ENCODE data around the gene TRIM63. TPM values are rescaled to one million over a fixed set of nuclear protein-coding genes. Genes with fewer than 3 reads are reported as not detected.

TRIM63 gene
- total RNA-seq, 1 experiment from 2014 or later = not detected

GRCh38 chr1:26111530-26112406, 44.3 kb upstream of the TRIM63 start, which contains the start of gene PDIK1L:
PDIK1L (plus strand) TSS chr1:26111824; CDS start chr1:26114309, 2,485 bp downstream.
- peak within 1 kb of the TSS; percentile 58 for H3K27ac ChIP-seq (ENCODE audit: insufficient read length, low read depth, low read length)
- no peak within 1 kb of the TSS for H3K4ac ChIP-seq (ENCODE audit: low read depth, low read length)
- H3K9me3 Mint-ChIP-seq = peaks cover 0 to 2% of the 10 kb centered on the region in 2 experiments; a peak in 1 of 5 replicates
- H2AFZ ChIP-seq (ENCODE audit: low read length) = peak within 1 kb of the TSS; percentile 41
- H4K8ac ChIP-seq (replicated peaks; ENCODE audit: insufficient read length, low read depth, low read length) = no peak within 1 kb of the TSS
- no peak within 1 kb of the TSS for H2BK12ac ChIP-seq (ENCODE audit: insufficient read length, low read depth, low read length)
- H2BK5ac ChIP-seq (ENCODE audit: insufficient read length, low read length) = no peak within 1 kb of the TSS
- no peak for TF ChIP-seq CTCF (conservative IDR thresholded peaks at IDR 0.05)
- H3K14ac ChIP-seq (ENCODE audit: insufficient read depth, low read length) = peak within 1 kb of the TSS; percentile 91
- no peak within 1 kb of the TSS for H3K56ac ChIP-seq (ENCODE audit: insufficient read length, low read depth, low read length)
- H3K4me2 ChIP-seq (ENCODE audit: insufficient read depth, insufficient read length, low read length) = peak within 1 kb of the TSS; percentile 93
- peaks cover 16% of the 10 kb centered on the region for H3K27me3 Mint-ChIP-seq (ENCODE audit: low read depth)
- H3K27ac Mint-ChIP-seq = peak within 1 kb of the TSS; percentile 84 to 98 (median 98)
- no peak within 1 kb of the TSS for H4K91ac ChIP-seq (ENCODE audit: insufficient read length, low read depth, low read length)
- H2BK20ac ChIP-seq (ENCODE audit: low read depth, low read length, poor library complexity, severe bottlenecking) = no peak within 1 kb of the TSS
- no peaks in the 10 kb centered on the region for H4K20me1 ChIP-seq (ENCODE audit: control insufficient read depth, insufficient read depth, insufficient read length)
- WGBS (ENCODE audit: extremely low coverage, insufficient read length, low lambda C conversion rate) = no CpG with 5 or more reads among the region's 96 CpGs
- no peak within 1 kb of the TSS for H3T11ph ChIP-seq (ENCODE audit: low read length)
- H2BK120ac ChIP-seq (ENCODE audit: low read depth, low read length, poor library complexity, severe bottlenecking) = no peak within 1 kb of the TSS
- peak within 1 kb of the TSS; percentile 86 to 97 for H3K4me3 Mint-ChIP-seq
- peaks cover 11% of the 10 kb centered on the region for H3K23me2 ChIP-seq (ENCODE audit: insufficient read length, low read depth, low read length, poor library complexity, severe bottlenecking)
- H3K27me3 ChIP-seq (ENCODE audit: insufficient read depth, low read length) = no peaks in the 10 kb centered on the region
- H3K79me2 ChIP-seq (ENCODE audit: insufficient read depth, low read length) = no peaks in the 10 kb centered on the region
- H3K79me1 ChIP-seq (ENCODE audit: insufficient read depth, low read depth, low read length, poor library complexity, severe bottlenecking) = no peaks in the 10 kb centered on the region
- no peaks in the 10 kb centered on the region for H3K4me1 ChIP-seq (ENCODE audit: insufficient read depth, low read length)
- H3K4me1 Mint-ChIP-seq = peaks cover 18% of the 10 kb centered on the region in 2 experiments
- H3K18ac ChIP-seq (ENCODE audit: insufficient read length, low read depth, low read length) = peak within 1 kb of the TSS; percentile 93
- peak within 1 kb of the TSS; percentile 91 for H3K9ac ChIP-seq (ENCODE audit: extremely low read depth, insufficient read length, low read length)
- peaks cover 2 to 16% (median 7%) of the 10 kb centered on the region in 3 experiments; a peak in 5 of 7 replicates for H3K36me3 Mint-ChIP-seq (ENCODE audit: insufficient read depth in 1 of 3, low read depth in 3 of 3)
- H4K5ac ChIP-seq (ENCODE audit: insufficient read length, low read depth, low read length) = no peak within 1 kb of the TSS
- no peak within 1 kb of the TSS for H2BK15ac ChIP-seq (ENCODE audit: low read depth, low read length)
- H2AK5ac ChIP-seq (ENCODE audit: insufficient read length, low read length) = no peak within 1 kb of the TSS
- H3K23ac ChIP-seq (ENCODE audit: insufficient read length, low read depth, low read length) = no peak within 1 kb of the TSS
- H3K9me3 ChIP-seq (ENCODE audit: control insufficient read depth, low read depth, low read length) = no peaks in the 10 kb centered on the region
- peak; percentile 91 for DNase-seq
